ENCODE data around the gene AIG1. TPM values are rescaled to one million over a fixed set of nuclear protein-coding genes. Genes with fewer than 3 reads are reported as not detected.
"Not testable (repeated sequence)": the region's sequence is repeated elsewhere in the genome, so short reads cannot be mapped to it uniquely, and the experiment has no call there.

The AIG1 gene
- polyA plus RNA-seq, 1 experiment: 65.1 TPM

- Histone ChIP-seq H3K27me3 (ENCODE audit: control insufficient read depth, insufficient read depth, low read length) (no peaks in the 10 kb centered on the region), H3K9me3 (ENCODE audit: control insufficient read depth, insufficient read depth, low read length) (no peaks in the 10 kb centered on the region), H3K4me3 (ENCODE audit: low read depth, low read length) (no peak overlapping the region), H3K27ac (ENCODE audit: low read depth, low read length) (no peak overlapping the region)
- no peak for TF ChIP-seq CTCF (IDR thresholded peaks at IDR 0.05; ENCODE audit: low read depth, low read length)
- POLR2A ChIA-PET: no interaction called here
- DNase-seq (ENCODE audit: low read depth, low spot score): no peak
- CTCF ChIA-PET: no interaction called here
Measured at GRCh38 chr6:143295932-143296331, 235.2 kb downstream of the AIG1 start.

- H3K27me3 ChIP-seq (ENCODE audit: control insufficient read depth, insufficient read depth, low read length): no peaks in the 10 kb centered on the region
- H3K9me3 ChIP-seq (ENCODE audit: control insufficient read depth, insufficient read depth, low read length): no peaks in the 10 kb centered on the region
- ChIA-PET POLR2A (no interaction called here), CTCF (no interaction called here)
- H3K27ac ChIP-seq (ENCODE audit: low read depth, low read length): no peak overlapping the region
- H3K4me3 ChIP-seq (ENCODE audit: low read depth, low read length): no peak overlapping the region
- DNase-seq (ENCODE audit: low read depth, low spot score): no peak
- TF ChIP-seq CTCF (IDR thresholded peaks at IDR 0.05; ENCODE audit: low read depth, low read length): no peak
Measured at GRCh38 chr6:143298071-143298470, 237.4 kb downstream of the AIG1 start.

- H3K27me3 ChIP-seq (ENCODE audit: control insufficient read depth, insufficient read depth, low read length): no peaks in the 10 kb centered on the region
- no peak for DNase-seq (ENCODE audit: low read depth, low spot score)
- no peak overlapping the region for H3K27ac ChIP-seq (ENCODE audit: low read depth, low read length)
- no peak overlapping the region for H3K4me3 ChIP-seq (ENCODE audit: low read depth, low read length)
- no peak for TF ChIP-seq CTCF (IDR thresholded peaks at IDR 0.05; ENCODE audit: low read depth, low read length)
- ChIA-PET CTCF (interaction anchor here (1.4 kb wide), 1 partner anchor 10 kb away, joined by 3 read pairs; no protein-coding TSS in a partner anchor), POLR2A (no interaction called here)
- H3K9me3 ChIP-seq (ENCODE audit: control insufficient read depth, insufficient read depth, low read length): no peaks in the 10 kb centered on the region
Measured at GRCh38 chr6:143299253-143300166, 238.8 kb downstream of the AIG1 start.

GRCh38 chr6:143301188-143301587 is 240.5 kb downstream of the AIG1 start:
- ChIA-PET CTCF (interaction anchor here (1.4 kb wide), 1 partner anchor 9 kb away, joined by 3 read pairs; no protein-coding TSS in a partner anchor), POLR2A (no interaction called here)

GRCh38 chr6:143307760-143308159 is 247.1 kb downstream of the AIG1 start:
- H3K9me3 ChIP-seq (ENCODE audit: control insufficient read depth, insufficient read depth, low read length); H3K4me3 ChIP-seq (ENCODE audit: low read depth, low read length); CTCF ChIA-PET; H3K27ac ChIP-seq (ENCODE audit: low read depth, low read length); POLR2A ChIA-PET; DNase-seq (ENCODE audit: low read depth, low spot score); H3K27me3 ChIP-seq (ENCODE audit: control insufficient read depth, insufficient read depth, low read length): not testable (repeated sequence)

More at GRCh38 chr6:143301188-143301587, 240.5 kb downstream of the AIG1 start:
- H3K9me3 ChIP-seq (ENCODE audit: control insufficient read depth, insufficient read depth, low read length): no peaks in the 10 kb centered on the region
- TF ChIP-seq CTCF (IDR thresholded peaks at IDR 0.05; ENCODE audit: low read depth, low read length): no peak
- H3K27me3 ChIP-seq (ENCODE audit: control insufficient read depth, insufficient read depth, low read length): no peaks in the 10 kb centered on the region
- DNase-seq (ENCODE audit: low read depth, low spot score): no peak
- H3K4me3 ChIP-seq (ENCODE audit: low read depth, low read length): no peak overlapping the region
- no peak overlapping the region for H3K27ac ChIP-seq (ENCODE audit: low read depth, low read length)

Measured in AG04450 (cell line).